ENCODE measurements around the gene SZRD1.
A peak's percentile ranks its signal among the peaks of the same experiment; 100 is the strongest.

Gene SZRD1

DNA sequence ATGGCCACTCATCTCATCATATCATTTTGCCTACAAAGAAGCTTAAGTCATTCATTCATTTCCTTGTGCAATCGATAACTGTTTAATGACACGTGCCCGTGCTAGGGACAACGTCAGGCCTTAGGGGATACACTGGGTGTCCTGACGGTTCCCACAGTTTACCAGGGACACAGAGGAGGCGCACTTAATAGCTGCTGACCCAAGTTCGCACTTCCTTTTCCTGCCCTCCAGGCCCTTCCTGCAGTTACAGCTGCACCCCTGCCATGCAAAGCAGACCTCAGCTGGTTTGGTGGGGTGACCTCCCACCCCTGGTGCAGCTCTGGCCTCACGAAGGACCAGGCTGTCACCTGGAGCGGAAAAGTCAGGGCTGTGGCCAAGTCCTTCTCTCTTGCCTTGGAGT lies 66.0 kb downstream of the SZRD1 start:
- no peak for TF ChIP-seq ZNF274 (IDR thresholded peaks at IDR 0.05; ENCODE audit: low read depth, low read length)
- no peak overlapping the region for H3K4me3 ChIP-seq (ENCODE audit: low read length)

DNA sequence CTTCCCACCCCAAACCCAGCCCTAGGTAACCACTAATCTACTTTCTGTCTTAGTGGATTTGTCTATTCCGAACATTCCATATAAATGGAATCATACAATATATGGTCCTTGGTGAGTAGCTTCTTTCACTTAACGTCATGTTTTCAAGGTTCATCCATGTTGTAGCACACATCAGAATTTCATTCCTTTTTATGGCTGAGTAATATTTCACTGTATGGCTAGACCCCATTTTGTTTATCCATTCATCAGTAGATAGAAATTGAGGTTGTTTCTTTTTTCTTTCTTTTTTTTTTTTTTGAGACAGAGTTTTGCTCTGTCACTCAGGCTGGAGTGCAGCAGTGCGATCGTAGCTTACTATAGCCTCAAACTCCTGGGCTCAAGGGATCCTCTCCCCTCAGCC lies 67.0 kb downstream of the SZRD1 start:
- no peak overlapping the region for H3K4me3 ChIP-seq (ENCODE audit: low read length)
- TF ChIP-seq ZNF274 (IDR thresholded peaks at IDR 0.05; ENCODE audit: low read depth, low read length): no peak

DNA sequence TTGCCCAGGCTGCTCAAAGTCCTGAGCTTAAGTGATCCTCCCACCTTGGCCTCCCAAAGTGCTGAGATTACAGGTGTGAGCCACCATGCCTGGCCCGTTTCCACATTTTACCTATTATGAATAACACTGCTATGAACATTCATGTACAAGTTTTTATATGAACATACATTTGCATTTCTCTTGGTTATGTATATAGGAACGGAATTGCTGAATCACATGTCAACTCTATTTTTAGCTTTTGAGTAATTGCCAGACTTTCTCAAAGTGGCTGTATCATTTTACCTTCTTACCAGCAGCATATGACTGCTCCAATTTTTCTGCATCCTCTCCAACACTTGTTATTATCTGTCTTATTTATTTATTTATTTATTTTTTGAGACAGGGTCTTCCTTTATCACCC lies 67.5 kb downstream of the SZRD1 start:
- TF ChIP-seq ZNF274 (IDR thresholded peaks at IDR 0.05; ENCODE audit: low read depth, low read length): no peak
- no peak overlapping the region for H3K4me3 ChIP-seq (ENCODE audit: low read length)

GRCh38 chr1:16436946-16437474 lies 70.0 kb downstream of the SZRD1 start, which contains the start of gene SPATA21:
Gene SPATA21 (minus strand): TSS chr1:16437424. CDS start chr1:16431371, 6,053 bp downstream.
- H3K4me3 ChIP-seq (ENCODE audit: low read length): no peak within 1 kb of the TSS
- TF ChIP-seq ZNF274 (IDR thresholded peaks at IDR 0.05; ENCODE audit: low read depth, low read length): no peak

GRCh38 chr1:16438516-16438915 lies 71.5 kb downstream of the SZRD1 start:
- TF ChIP-seq ZNF274 (IDR thresholded peaks at IDR 0.05; ENCODE audit: low read depth, low read length): no peak
- H3K4me3 ChIP-seq (ENCODE audit: low read length): no peak overlapping the region

- TF ChIP-seq ZNF274 (IDR thresholded peaks at IDR 0.05; ENCODE audit: low read depth, low read length): no peak
- no peak overlapping the region for H3K4me3 ChIP-seq (ENCODE audit: low read length)
These were observed 71.9 kb downstream of the SZRD1 start for GRCh38 chr1:16438924-16439323.

- H3K4me3 ChIP-seq (ENCODE audit: low read length): peak overlapping the region; percentile 6; the same call in 1 of the 2 replicates
- TF ChIP-seq ZNF274 (IDR thresholded peaks at IDR 0.05; ENCODE audit: low read depth, low read length): no peak
These were observed 73.1 kb downstream of the SZRD1 start for GRCh38 chr1:16440131-16440469.

GRCh38 chr1:16440470-16441281 lies 73.6 kb downstream of the SZRD1 start, which contains the start of gene NECAP2:
Gene NECAP2 (plus strand): TSS chr1:16440724. CDS start chr1:16440762, 38 bp downstream.
- peak within 1 kb of the TSS; percentile 96 for H3K4me3 ChIP-seq (ENCODE audit: low read length)
- TF ChIP-seq ZNF274 (IDR thresholded peaks at IDR 0.05; ENCODE audit: low read depth, low read length): no peak

DNA sequence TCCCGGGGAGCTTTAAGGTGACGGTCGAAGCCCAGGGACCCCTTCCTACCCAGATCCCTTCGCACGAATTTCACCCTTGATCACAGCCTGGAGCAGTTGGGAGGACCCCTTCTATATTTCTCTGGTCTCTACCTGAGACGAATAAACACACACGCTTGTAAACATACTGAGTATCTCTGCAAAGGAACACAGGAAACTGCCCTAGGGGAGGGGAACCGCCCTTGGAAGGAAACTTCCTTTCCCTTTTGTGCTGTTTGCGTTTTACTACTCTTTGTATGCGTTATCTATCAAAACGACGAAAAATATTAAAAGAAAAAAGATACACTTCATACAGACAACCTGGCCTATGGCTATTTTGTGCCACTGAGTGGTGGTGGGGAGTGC lies 74.2 kb downstream of the SZRD1 start:
- peak overlapping the region; percentile 96 for H3K4me3 ChIP-seq (ENCODE audit: low read length)
- TF ChIP-seq ZNF274 (IDR thresholded peaks at IDR 0.05; ENCODE audit: low read depth, low read length): no peak

GRCh38 chr1:16442265-16442664 lies 75.2 kb downstream of the SZRD1 start:
- no peak for TF ChIP-seq ZNF274 (IDR thresholded peaks at IDR 0.05; ENCODE audit: low read depth, low read length)
- H3K4me3 ChIP-seq (ENCODE audit: low read length): no peak overlapping the region

- TF ChIP-seq ZNF274 (IDR thresholded peaks at IDR 0.05; ENCODE audit: low read depth, low read length): no peak
- H3K4me3 ChIP-seq (ENCODE audit: low read length): no peak overlapping the region
These were observed 75.9 kb downstream of the SZRD1 start for GRCh38 chr1:16442941-16443340.

DNA sequence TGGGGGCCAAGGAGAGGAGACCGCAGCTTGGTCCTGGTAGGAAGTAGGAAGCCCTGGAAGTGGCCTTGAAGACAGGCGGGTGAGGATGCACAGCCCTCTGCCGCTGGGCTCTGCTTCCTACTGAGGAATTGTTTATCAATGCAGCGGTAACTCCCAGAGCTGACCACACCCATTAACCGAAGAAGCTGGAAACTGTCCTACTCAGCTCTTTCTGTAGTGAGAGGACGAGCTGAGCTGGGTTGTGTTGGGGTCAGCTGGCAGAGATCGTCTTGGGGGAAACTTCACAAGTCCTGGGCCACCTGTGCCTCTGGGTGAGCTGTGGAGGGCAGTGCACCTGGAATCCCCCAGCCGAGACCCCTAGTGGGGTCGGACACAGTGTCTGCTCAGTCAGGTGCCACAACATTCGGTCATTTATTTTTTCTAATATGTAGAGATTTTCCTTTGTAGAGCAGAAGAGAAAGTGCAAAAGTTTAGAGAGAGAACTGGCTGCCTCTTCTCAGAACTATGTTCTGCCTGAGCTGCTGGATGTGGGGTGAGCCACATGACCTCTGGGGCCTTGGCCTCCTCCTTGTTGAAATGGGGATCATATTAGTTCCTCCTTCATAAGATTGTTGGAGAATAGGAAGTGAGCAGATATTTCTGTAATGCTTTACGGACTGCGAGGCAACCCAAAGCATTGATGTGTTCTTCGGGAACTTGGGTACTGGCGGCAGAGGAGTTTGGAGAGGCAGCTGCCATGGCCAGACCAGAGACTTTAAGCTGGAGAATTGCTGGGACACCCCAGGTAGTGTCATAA lies 77.1 kb downstream of the SZRD1 start:
- TF ChIP-seq ZNF274 (IDR thresholded peaks at IDR 0.05; ENCODE audit: low read depth, low read length): no peak
- no peak overlapping the region for H3K4me3 ChIP-seq (ENCODE audit: low read length)

DNA sequence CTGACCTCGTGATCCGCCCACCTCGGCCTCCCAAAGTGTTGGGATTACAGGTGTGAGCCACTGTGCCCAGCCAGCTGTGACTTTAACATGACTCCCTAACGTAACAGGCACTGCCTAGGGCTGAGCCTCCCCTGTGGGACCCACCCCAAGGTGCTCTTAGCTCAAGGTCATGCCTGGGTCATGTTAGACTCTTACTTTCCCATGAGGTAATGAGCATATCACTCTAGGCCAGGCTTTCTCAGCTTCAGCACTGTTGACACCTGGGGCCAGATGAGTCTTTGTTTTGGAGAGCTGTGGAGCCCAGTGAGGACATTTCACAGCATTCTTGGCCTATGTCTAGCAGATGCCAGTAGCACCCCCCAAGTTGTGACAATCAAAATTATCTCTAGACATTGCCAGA lies 78.0 kb downstream of the SZRD1 start:
- H3K4me3 ChIP-seq (ENCODE audit: low read length): no peak overlapping the region
- no peak for TF ChIP-seq ZNF274 (IDR thresholded peaks at IDR 0.05; ENCODE audit: low read depth, low read length)

DNA sequence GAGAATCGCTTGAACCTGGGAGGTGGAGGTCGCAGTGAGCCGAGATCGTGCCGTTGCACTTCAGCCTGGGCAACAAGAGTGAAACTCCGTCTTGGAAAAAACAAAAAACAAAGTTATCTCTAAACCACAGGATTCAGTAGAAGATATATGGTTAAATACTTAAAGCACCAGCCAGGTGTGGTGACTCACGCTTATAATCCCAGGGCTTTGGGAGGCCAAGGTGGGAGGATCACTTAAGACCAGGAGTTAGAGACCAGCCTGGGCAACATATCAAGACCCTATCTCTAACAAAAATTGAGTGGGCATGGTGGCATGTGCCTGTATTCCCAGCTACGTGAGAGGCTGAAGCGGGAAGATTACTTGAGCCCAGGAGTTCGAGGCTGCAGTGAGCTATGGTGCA lies 79.1 kb downstream of the SZRD1 start:
- TF ChIP-seq ZNF274 (IDR thresholded peaks at IDR 0.05; ENCODE audit: low read depth, low read length): no peak
- no peak overlapping the region for H3K4me3 ChIP-seq (ENCODE audit: low read length)

DNA sequence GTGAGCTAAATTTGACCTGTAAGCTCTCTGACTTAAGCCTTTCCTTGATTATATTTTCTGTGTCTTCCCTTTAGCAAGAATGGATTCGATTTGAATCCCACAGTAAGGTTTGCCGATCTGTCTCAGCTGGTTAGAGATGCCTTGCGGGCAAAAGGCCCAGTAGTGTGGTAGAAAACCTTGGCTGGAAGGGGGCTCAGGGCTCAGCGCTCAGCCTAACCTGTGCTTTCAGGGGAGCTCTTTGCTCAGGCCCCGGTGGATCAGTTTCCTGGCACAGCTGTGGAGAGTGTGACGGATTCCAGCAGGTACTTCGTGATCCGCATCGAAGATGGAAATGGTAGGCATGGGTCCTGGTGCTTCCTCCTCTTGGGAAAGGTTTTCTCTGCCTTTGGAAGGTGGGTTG lies 80.6 kb downstream of the SZRD1 start:
- TF ChIP-seq ZNF274 (IDR thresholded peaks at IDR 0.05; ENCODE audit: low read depth, low read length): no peak
- no peak overlapping the region for H3K4me3 ChIP-seq (ENCODE audit: low read length)
